Transverse colon (tissue), 3 donors: Measurements from ENCODE around the gene RNF115.

Experiments used
- POLR2A ChIP-seq: fragments of 450-650 bp; IDR thresholded peaks from one replicate; pipeline ENCODE4 v1.6.1; 2016; ENCODE audit warnings: antibody characterized with exemption, mild to moderate bottlenecking, moderate library complexity
- POLR2AphosphoS5 ChIP-seq, 3 donors: sonication (generic); formaldehyde crosslinking; IDR thresholded peaks; one replicate each; pipeline ENCODE4 v1.6.1; 2016; ENCODE audit warnings: antibody characterized with exemption in 3 of 3

DNA sequence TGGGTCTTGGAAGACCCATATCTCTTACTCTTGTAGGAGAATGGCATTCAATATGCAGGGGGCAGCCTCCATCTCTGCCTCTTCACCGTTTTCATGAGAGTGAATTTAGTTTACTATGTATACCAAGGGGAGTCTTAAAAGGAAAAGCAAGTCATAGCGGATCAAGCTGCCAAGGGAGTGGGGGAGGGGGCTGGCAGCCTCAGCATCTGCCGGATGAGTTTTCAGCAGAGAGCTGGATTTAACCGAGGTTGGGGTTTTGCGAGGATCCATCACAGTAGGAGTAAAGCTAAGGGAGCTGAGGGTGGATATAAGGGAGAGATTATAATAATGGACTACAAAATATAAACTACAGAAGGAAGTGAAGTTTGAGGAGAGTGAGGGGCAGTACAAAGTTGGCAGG, 94.7 kb downstream of the RNF115 start:
- TF ChIP-seq POLR2AphosphoS5 (IDR thresholded peaks at IDR 0.05) (no peak), POLR2A (no peak)
